Sigmoid colon (tissue), 3 donors: ENCODE measurements around the gene MEDAG.

ENCODE experiments used
- CTCF ChIP-seq, 4 experiments: fragments of 450-650 bp in 3 of 4; fragments of 200-600 bp in 1 of 4; IDR thresholded peaks; one replicate each; pipeline ENCODE4 v1.5.1; 2016 to 2019; ENCODE audit warnings: antibody characterized with exemption in 4 of 4, mild to moderate bottlenecking in 3 of 4, moderate library complexity in 2 of 4
- POLR2A ChIP-seq, 2 donors: fragments of 450-650 bp; IDR thresholded peaks; one replicate each; pipeline ENCODE4 v1.6.1; 2016; ENCODE audit warnings: antibody characterized with exemption in 2 of 2, mild to moderate bottlenecking in 2 of 2, moderate library complexity in 2 of 2

GRCh38 chr13:30861836-30862467 is 44.1 kb upstream of the MEDAG start:
- TF ChIP-seq CTCF (IDR thresholded peaks at IDR 0.05) = no peak
- no peak for TF ChIP-seq POLR2A (IDR thresholded peaks at IDR 0.05)
